Measurements from ENCODE around the gene LCTL.

LCTL gene

DNA sequence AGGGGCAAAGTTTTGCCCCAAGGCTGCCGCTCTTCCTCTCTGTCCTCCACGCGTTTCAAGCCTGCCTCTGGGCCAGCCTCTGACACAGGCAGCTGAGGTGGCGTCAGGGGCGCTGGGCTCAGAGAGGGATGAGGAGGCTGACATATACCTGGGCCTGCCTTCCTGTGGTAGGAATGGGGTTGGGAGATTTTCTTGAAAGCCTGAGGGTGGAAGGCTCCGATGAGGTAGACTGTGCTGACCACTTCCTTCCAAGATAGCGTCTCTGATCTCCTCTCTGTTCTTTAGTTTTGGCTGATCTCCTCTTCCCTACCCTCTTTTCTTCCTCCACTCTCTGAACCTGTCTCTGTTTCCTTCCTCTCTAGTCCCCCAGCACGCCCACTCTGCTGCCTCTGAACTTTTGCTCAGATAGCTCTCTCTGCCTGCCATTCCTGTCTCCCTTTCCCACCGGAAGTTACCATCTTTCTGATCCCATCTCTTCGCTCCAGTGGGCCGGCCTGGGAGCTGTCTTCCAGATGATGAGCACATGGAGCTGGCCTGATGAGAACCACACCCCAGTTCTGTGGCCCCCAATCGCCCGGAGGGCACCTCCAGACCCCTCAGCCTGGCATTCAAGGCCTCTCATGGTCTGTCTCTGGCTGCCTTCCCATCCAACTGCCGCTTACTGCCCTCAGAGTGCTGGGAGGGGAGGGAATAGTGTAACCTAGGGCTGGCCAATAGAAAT lies 32.5 kb upstream of the LCTL start:
- H3K4me3 ChIP-seq (replicated peaks; ENCODE audit: low read depth, low read length) = no peak overlapping the region
- TF ChIP-seq, protein P1, sequence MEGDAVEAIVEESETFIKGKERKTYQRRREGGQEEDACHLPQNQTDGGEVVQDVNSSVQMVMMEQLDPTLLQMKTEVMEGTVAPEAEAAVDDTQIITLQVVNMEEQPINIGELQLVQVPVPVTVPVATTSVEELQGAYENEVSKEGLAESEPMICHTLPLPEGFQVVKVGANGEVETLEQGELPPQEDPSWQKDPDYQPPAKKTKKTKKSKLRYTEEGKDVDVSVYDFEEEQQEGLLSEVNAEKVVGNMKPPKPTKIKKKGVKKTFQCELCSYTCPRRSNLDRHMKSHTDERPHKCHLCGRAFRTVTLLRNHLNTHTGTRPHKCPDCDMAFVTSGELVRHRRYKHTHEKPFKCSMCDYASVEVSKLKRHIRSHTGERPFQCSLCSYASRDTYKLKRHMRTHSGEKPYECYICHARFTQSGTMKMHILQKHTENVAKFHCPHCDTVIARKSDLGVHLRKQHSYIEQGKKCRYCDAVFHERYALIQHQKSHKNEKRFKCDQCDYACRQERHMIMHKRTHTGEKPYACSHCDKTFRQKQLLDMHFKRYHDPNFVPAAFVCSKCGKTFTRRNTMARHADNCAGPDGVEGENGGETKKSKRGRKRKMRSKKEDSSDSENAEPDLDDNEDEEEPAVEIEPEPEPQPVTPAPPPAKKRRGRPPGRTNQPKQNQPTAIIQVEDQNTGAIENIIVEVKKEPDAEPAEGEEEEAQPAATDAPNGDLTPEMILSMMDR (IDR thresholded peaks at IDR 0.05; ENCODE audit: low read depth, low read length, missing control alignments) = no peak
- DNase-seq (ENCODE audit: extremely low read depth, low read depth) = no peak

DNA sequence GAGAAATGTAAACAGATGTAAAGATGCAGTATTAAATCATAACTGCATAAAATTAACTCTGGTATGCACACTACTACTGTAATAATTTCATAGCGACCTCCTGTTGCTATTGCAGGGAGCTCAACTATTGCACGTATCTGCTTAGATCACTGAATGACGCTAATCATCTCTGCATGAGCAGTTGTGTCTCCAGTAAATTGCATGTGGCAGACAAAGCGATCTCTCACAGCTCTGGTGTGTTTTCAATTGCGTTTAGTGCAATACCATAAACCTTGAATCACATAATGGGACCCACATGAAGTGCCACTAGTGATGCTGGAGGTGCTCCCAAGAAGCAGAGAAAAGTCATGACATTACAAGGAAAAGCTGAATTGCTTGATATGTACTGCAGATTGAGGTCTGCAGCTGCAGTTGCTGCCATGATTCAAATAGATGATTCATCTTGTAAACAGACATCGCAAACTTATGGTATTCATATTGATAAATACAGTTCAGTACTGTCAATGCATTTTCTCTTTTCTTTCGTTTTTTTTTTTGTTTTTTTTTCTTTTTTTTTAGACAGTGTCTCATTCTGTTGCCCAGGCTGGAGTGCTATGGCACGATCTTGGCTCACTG lies 30.2 kb upstream of the LCTL start:
- no peak for DNase-seq (ENCODE audit: extremely low read depth, low read depth)
- no peak overlapping the region for H3K4me3 ChIP-seq (replicated peaks; ENCODE audit: low read depth, low read length)
- TF ChIP-seq, protein P1 (IDR thresholded peaks at IDR 0.05; ENCODE audit: low read depth, low read length, missing control alignments) = no peak

DNA sequence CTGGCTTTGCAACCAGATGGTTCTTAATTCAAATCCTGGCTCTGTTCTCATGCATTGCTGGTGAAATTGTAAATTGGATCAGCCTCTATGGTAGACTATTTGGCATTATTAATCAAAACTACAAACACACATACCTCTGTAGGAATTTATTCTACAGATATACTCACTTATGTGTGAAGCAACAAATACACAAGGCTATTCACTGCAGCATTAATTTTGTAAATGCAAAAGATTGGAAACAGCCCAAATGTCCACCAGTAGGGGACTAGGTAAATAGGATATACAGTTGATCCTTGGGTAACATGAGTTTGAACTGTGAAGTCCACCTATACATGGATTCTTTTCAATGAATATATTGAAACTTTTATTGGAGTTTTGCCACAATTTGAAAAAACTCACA lies 29.5 kb upstream of the LCTL start:
- no peak overlapping the region for H3K4me3 ChIP-seq (replicated peaks; ENCODE audit: low read depth, low read length)
- TF ChIP-seq, protein P1 (IDR thresholded peaks at IDR 0.05; ENCODE audit: low read depth, low read length, missing control alignments) = no peak
- DNase-seq (ENCODE audit: extremely low read depth, low read depth) = no peak

DNA sequence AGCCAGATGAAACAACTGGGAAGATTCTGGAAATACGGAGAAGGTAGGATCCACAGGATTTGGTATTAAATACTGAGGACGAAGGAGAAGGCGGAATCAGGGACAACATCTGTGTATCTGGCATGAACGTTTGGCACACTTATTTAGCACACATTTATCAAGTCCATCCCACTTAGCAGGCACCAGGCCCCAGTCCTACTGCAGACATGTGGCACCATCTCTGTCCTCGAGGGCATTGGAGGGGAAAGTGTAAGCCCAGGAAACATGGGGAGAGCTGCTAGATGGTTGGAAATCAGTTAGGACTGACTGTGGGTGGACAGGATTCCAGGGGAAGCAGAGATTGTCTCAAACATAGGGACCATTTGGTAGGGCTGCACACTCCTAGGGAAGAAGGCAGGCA lies 29.0 kb upstream of the LCTL start:
- TF ChIP-seq, protein P1 (IDR thresholded peaks at IDR 0.05; ENCODE audit: low read depth, low read length, missing control alignments) = no peak

DNA sequence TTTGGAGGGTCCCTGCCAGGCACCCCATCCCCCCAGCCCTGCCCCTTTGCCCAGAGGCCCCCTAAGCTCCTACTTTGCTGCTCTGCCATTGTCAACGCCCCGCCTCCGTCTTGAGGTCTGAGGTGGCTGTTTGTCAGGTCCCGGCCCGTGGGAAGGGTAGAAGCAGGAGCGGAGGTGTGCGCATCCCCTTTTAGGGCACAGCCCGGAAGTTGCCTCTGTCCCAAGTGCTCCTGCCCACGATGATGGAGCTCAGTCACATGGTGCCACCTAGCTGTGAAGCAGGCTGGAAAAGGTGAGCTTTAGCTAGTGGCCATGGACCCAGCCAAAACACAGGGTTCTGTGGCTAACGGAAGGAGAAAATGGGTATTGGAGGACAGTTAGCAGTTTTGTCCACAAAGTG lies 28.5 kb upstream of the LCTL start:
- no peak overlapping the region for H3K4me3 ChIP-seq (replicated peaks; ENCODE audit: low read depth, low read length)
- no peak for DNase-seq (ENCODE audit: extremely low read depth, low read depth)
- TF ChIP-seq, protein P1 (IDR thresholded peaks at IDR 0.05; ENCODE audit: low read depth, low read length, missing control alignments) = no peak

More for the DNA sequence above, 29.0 kb upstream of the LCTL start:
- no peak for DNase-seq (ENCODE audit: extremely low read depth, low read depth)
- no peak overlapping the region for H3K4me3 ChIP-seq (replicated peaks; ENCODE audit: low read depth, low read length)

DNA sequence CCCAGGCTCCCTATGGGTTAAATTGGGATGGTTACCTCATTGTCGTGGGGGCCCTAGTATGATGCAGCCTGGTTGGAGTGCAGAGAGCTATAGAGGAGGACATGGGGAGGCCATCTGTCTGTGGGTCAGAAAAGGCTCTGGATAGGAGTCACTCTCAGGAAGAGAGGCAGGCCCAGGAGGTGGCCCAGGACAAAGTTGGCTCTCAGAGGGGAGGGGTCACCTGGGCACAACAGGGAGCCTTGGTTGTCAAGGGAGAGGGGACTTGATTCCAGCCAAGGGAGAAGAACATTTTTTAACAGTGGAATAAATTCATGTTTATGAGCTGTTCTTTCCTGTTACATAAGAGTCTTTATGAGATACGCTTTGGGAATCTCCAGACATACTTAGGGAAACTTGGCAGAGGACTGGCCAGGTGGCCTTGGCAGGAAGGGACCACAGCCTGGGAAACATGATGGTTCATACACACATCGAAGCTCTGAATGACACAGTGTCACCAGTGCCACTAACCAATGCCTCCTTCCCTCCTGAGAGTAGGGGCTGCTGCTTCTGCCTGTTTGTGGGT lies 27.5 kb upstream of the LCTL start:
- no peak overlapping the region for H3K4me3 ChIP-seq (replicated peaks; ENCODE audit: low read depth, low read length)
- TF ChIP-seq, protein P1 (IDR thresholded peaks at IDR 0.05; ENCODE audit: low read depth, low read length, missing control alignments) = no peak
- DNase-seq (ENCODE audit: extremely low read depth, low read depth) = no peak
